HEK293 (cell line): ENCODE results near the gene FRAS1.
A peak's percentile ranks its signal among the peaks of the same experiment; 100 is the strongest.

Experiments used
- CTCF ChIA-PET: fragments of 350-600 bp; formaldehyde crosslinking; extraction: SDS; loops from one replicate; lab custom pipeline; 2021; ENCODE audit warnings: antibody characterized with exemption; lab: Yijun Ruan, JAX
- POLR2A ChIA-PET: fragments of 300-600 bp; formaldehyde crosslinking; extraction: SDS; loops from one replicate; lab custom pipeline; 2020; ENCODE audit warnings: antibody characterized with exemption, inconsistent platforms; lab: Yijun Ruan, JAX
- H3K27ac ChIP-seq: fragments of 200-500 bp; sonication (Bioruptor generic); 2 replicates; pipeline ENCODE4 v1.5.1; 2014; ENCODE audit warnings: low read depth, low read length, control low read depth, inconsistent platforms; ENCODE audit errors: extremely low read depth
- H3K36me3 ChIP-seq, 2 experiments: fragments of 200-500 bp in 1 of 2; sonication (Bioruptor generic) in 1 of 2; 1 replicate in 1 of 2; 2 replicates in 1 of 2; pipeline ENCODE4 v1.5.1; 2014 to 2017; ENCODE audit warnings: inconsistent platforms in 2 of 2, low read length in 2 of 2; ENCODE audit not compliant: control insufficient read depth in 2 of 2, insufficient read depth in 1 of 2
- H3K4me1 ChIP-seq: fragments of 200-500 bp; sonication (Bioruptor generic); 2 replicates; pipeline ENCODE4 v1.5.1; 2014; ENCODE audit warnings: mild to moderate bottlenecking, low read length, inconsistent platforms; ENCODE audit not compliant: control insufficient read depth, insufficient read depth
- H3K4me3 ChIP-seq: 2 replicates; pipeline ENCODE4 v1.5.1; 2011; ENCODE audit warnings: low read depth, mild to moderate bottlenecking, control low read depth, low read length, moderate library complexity
- H3K9me3 ChIP-seq: fragments of 200-500 bp; sonication (Bioruptor generic); 2 replicates; pipeline ENCODE4 v1.5.1; 2014; ENCODE audit warnings: low read depth, low read length, inconsistent platforms; ENCODE audit not compliant: control insufficient read depth, insufficient read depth
- GLIS1 ChIP-seq: fragments of 450-650 bp; formaldehyde crosslinking; IDR thresholded peaks from 2 replicates; pipeline ENCODE4 v1.5.1; 2016; ENCODE audit warnings: missing biosample characterization, missing genetic modification characterization
- MEIS1 ChIP-seq: sonication (generic); formaldehyde crosslinking; IDR thresholded peaks from 2 replicates; pipeline ENCODE4 v1.8.1; 2022; ENCODE audit warnings: missing genetic modification reagents, mild to moderate bottlenecking, borderline replicate concordance
- PATZ1 ChIP-seq: fragments of 450-650 bp; formaldehyde crosslinking; IDR thresholded peaks from 2 replicates; pipeline ENCODE4 v1.5.1; 2016; ENCODE audit warnings: missing biosample characterization, missing genetic modification characterization
- PRDM4 ChIP-seq: fragments of 450-650 bp; formaldehyde crosslinking; IDR thresholded peaks from 2 replicates; pipeline ENCODE4 v1.5.1; 2017; ENCODE audit warnings: missing biosample characterization, missing genetic modification characterization
- SCRT1 ChIP-seq: fragments of 450-650 bp; formaldehyde crosslinking; IDR thresholded peaks from 2 replicates; pipeline ENCODE4 v1.5.1; 2016; ENCODE audit warnings: missing biosample characterization, missing genetic modification characterization, borderline replicate concordance
- SP3 ChIP-seq: fragments of 450-650 bp; formaldehyde crosslinking; IDR thresholded peaks from 2 replicates; pipeline ENCODE4 v1.5.1; 2016; ENCODE audit warnings: missing biosample characterization, missing genetic modification characterization
- ZNF211 ChIP-seq: fragments of 450-650 bp; formaldehyde crosslinking; IDR thresholded peaks from 2 replicates; pipeline ENCODE4 v1.5.1; 2016; ENCODE audit warnings: low read depth, missing biosample characterization, missing genetic modification characterization
- ZNF223 ChIP-seq: fragments of 450-650 bp; formaldehyde crosslinking; IDR thresholded peaks from 2 replicates; pipeline ENCODE4 v1.5.1; 2016; ENCODE audit warnings: missing biosample characterization, missing genetic modification characterization
- ZNF23 ChIP-seq: fragments of 450-650 bp; formaldehyde crosslinking; IDR thresholded peaks from 2 replicates; pipeline ENCODE4 v1.5.1; 2016; ENCODE audit warnings: missing biosample characterization, missing genetic modification characterization, borderline replicate concordance
- ZNF266 ChIP-seq: fragments of 450-650 bp; formaldehyde crosslinking; IDR thresholded peaks from 2 replicates; pipeline ENCODE4 v1.5.1; 2016; ENCODE audit warnings: missing biosample characterization, missing genetic modification characterization, low read depth
- ZNF302 ChIP-seq: fragments of 450-650 bp; formaldehyde crosslinking; IDR thresholded peaks from 2 replicates; pipeline ENCODE4 v1.5.1; 2016; ENCODE audit warnings: missing biosample characterization, missing genetic modification characterization, low read depth
- ZNF311 ChIP-seq: fragments of 450-650 bp; formaldehyde crosslinking; IDR thresholded peaks from 2 replicates; pipeline ENCODE4 v1.5.1; 2017; ENCODE audit warnings: missing biosample characterization, missing genetic modification characterization, borderline replicate concordance
- ZNF350 ChIP-seq: fragments of 450-650 bp; formaldehyde crosslinking; IDR thresholded peaks from 2 replicates; pipeline ENCODE4 v1.5.0; 2017; ENCODE audit warnings: missing biosample characterization, mild to moderate bottlenecking, missing genetic modification characterization
- ZNF37A ChIP-seq: fragments of 450-650 bp; IDR thresholded peaks from 2 replicates; pipeline ENCODE4 v1.5.1; 2018; ENCODE audit warnings: missing biosample characterization, missing genetic modification characterization
- ZNF449 ChIP-seq: fragments of 450-650 bp; formaldehyde crosslinking; IDR thresholded peaks from 2 replicates; pipeline ENCODE4 v1.5.1; 2017; ENCODE audit warnings: missing biosample characterization, mild to moderate bottlenecking, missing genetic modification characterization, moderate library complexity
- ZNF521 ChIP-seq: fragments of 450-650 bp; formaldehyde crosslinking; IDR thresholded peaks from 2 replicates; pipeline ENCODE4 v1.5.1; 2017; ENCODE audit warnings: missing biosample characterization, mild to moderate bottlenecking, missing genetic modification characterization
- ZNF548 ChIP-seq: fragments of 450-650 bp; formaldehyde crosslinking; IDR thresholded peaks from 2 replicates; pipeline ENCODE4 v1.5.1; 2016; ENCODE audit warnings: missing biosample characterization, missing genetic modification characterization
- ZNF561 ChIP-seq: fragments of 450-650 bp; IDR thresholded peaks from 2 replicates; pipeline ENCODE4 v1.5.1; 2018; ENCODE audit warnings: missing biosample characterization, missing genetic modification characterization, borderline replicate concordance
- ZNF639 ChIP-seq: fragments of 450-650 bp; formaldehyde crosslinking; IDR thresholded peaks from 2 replicates; pipeline ENCODE4 v1.5.1; 2016; ENCODE audit warnings: missing biosample characterization, missing genetic modification characterization
- ZNF785 ChIP-seq: fragments of 450-650 bp; formaldehyde crosslinking; IDR thresholded peaks from 2 replicates; pipeline ENCODE4 v1.5.1; 2016; ENCODE audit warnings: missing biosample characterization, missing genetic modification characterization
- ZSCAN18 ChIP-seq: fragments of 450-650 bp; formaldehyde crosslinking; IDR thresholded peaks from 2 replicates; pipeline ENCODE4 v1.5.1; 2016; ENCODE audit warnings: missing biosample characterization, missing genetic modification characterization

FRAS1 gene

GRCh38 chr4:78162821-78163220, 105.7 kb downstream of the FRAS1 start (continued):
- no peak for TF ChIP-seq PRDM4 (tag by site-specific recombination)
- TF ChIP-seq ZNF223: no peak
- TF ChIP-seq ZNF548 (tag by site-specific recombination): no peak
- 0 out of 2 replicates have a peak, but pooled peaks have one; percentile 26 for TF ChIP-seq SCRT1 (tag by site-specific recombination)
- TF ChIP-seq GLIS1 (tag by site-specific recombination): no peak
- no peak for TF ChIP-seq ZNF37A (tag by site-specific recombination)

- Histone ChIP-seq H3K4me1 (no peaks in the 10 kb centered on the region), H3K4me3 (no peak overlapping the region), H3K27ac (no peak overlapping the region), H3K36me3 (no peaks in the 10 kb centered on the region), H3K9me3 (no peaks in the 10 kb centered on the region)
- TF ChIP-seq SP3 (tag by site-specific recombination): no peak
- no peak for TF ChIP-seq ZNF449 (tag by site-specific recombination)
- no peak for TF ChIP-seq ZNF350 (tag by site-specific recombination)
- TF ChIP-seq ZNF785: no peak
- TF ChIP-seq ZNF521 (tag by site-specific recombination): no peak
- TF ChIP-seq ZNF23: no peak
- no peak for TF ChIP-seq ZNF561 (tag by site-specific recombination)
- TF ChIP-seq ZSCAN18 (tag by site-specific recombination): no peak
- no peak for TF ChIP-seq ZNF302 (tag by site-specific recombination)
- no peak for TF ChIP-seq ZNF311
- no peak for TF ChIP-seq MEIS1 (CRISPR knock-in tag)
- no peak for TF ChIP-seq ZNF211
- no peak for TF ChIP-seq PATZ1
- TF ChIP-seq ZNF639 (tag by site-specific recombination): no peak
- TF ChIP-seq ZNF266: no peak
- ChIA-PET POLR2A (no interaction called here), CTCF (interaction anchor here (0.7 kb wide), 1 partner anchor 106 kb away, joined by 4 read pairs; no protein-coding TSS in a partner anchor)
These were observed 108.6 kb downstream of the FRAS1 start for GRCh38 chr4:78165758-78166157.
